SIG-M5 treated with dmso at 0.1 percent for 504 hours (cell line): ENCODE results near the gene JDP2.

Experiments used
- DNase-seq: peaks from one replicate; lab custom pipeline; 2025; ENCODE audit not compliant: unreplicated experiment; lab: John Stamatoyannopoulos, UW

The JDP2 gene

DNA sequence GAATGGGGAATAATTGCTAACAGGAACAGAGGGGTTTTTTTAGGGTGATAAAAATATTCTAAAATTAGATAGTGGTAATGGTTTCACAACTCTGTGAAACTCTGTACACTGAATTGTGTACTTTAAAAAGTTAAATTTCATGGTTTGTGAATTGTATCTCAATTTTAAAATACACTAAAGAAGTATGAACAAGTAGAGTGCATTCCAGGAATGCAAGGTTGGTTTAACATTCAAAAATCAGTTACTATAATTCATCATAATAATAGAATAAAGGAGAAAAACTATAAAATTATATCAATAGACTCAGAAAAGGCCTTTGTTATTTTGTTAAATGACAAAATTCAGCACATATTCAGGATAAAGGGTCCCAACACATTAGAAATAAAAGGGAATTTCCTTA lies 83.4 kb downstream of the JDP2 start:
- no peak for DNase-seq

GRCh38 chr14:75513911-75514672 lies 86.3 kb downstream of the JDP2 start:
- no peak for DNase-seq

DNA sequence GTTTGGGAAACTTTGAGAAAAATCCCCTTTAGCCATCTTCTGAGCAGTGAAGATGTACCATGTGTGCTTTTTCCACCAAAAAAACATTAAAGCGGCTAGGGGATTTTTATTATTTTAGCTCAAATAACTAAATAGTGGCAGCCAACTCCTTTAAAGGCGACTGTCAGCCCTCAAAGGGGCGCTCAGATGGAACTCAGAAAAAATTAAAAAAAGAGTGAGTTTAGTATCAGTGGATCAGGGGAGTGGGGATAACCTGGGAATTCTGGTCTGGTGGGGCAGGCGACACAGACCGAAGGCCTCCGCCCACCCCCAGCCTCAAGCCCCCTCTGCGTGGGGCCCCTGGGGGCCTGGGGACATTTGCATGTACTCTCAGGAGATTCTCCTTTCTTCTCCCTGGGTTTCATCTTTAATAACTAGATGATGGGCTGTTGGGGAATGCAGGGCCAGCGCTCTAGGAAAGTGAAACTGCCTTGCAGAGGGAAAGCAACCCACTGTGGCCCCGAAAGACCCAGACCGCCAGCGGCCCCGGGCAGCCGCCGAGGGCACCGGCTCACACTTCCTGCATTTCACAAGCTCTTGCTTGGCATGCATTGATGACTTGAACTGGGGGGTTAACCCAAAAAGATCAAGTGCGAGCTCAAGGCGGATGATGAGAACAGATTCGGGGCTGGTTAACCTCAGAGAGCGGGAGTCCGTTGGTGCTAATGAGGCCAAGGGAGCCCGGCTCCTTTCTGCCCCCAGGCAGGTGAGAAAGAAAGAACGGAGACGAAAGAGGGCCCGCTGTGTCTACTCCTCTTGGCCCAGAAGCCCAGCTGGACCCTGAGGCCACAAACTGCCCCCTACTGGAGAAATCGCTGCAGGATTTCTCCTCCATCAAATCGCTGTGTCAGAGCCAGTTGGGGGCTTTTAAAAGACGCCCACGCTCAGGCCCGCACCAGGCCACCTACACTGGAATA lies 87.1 kb downstream of the JDP2 start:
- DNase-seq: peak; percentile 44

DNA sequence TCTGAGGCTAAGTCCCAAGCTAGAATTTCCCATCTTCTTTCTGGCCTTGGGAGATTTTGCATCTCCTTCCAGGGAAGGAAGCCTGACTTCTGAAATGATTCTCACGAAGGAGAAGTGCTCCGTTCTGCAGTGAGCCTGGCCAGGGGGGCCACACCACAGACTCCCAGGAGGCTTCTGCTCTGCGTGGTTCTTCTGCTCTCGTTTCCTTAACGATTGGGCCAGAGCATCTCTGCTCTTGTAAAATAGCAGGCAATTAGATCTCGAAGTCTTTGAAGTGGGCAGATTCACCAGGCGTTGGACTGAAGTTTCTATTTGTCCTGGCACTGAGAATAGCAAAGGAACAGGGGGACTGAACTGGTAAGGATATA lies 87.8 kb downstream of the JDP2 start:
- DNase-seq: peak; percentile 63

- no peak for DNase-seq
Measured at GRCh38 chr14:75518625-75519024, 90.8 kb downstream of the JDP2 start.

DNA sequence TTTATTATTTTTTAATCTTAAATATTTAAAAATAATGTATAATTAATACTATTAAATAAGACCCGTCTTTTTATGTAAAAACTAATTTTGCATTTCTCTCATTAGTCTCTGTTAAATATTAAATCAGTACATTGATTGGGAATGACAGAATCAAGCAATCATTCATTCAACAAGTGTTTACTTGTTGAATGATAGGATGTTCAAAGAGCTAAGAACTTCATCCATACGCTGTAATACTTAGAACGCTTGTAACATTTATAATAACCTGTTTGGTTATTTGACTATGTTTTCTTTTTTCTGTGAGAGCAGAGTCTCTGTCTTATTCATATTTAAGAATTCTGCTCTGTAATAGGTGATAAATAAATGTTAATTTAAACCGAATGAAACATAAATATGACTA lies 91.6 kb downstream of the JDP2 start:
- no peak for DNase-seq

DNA sequence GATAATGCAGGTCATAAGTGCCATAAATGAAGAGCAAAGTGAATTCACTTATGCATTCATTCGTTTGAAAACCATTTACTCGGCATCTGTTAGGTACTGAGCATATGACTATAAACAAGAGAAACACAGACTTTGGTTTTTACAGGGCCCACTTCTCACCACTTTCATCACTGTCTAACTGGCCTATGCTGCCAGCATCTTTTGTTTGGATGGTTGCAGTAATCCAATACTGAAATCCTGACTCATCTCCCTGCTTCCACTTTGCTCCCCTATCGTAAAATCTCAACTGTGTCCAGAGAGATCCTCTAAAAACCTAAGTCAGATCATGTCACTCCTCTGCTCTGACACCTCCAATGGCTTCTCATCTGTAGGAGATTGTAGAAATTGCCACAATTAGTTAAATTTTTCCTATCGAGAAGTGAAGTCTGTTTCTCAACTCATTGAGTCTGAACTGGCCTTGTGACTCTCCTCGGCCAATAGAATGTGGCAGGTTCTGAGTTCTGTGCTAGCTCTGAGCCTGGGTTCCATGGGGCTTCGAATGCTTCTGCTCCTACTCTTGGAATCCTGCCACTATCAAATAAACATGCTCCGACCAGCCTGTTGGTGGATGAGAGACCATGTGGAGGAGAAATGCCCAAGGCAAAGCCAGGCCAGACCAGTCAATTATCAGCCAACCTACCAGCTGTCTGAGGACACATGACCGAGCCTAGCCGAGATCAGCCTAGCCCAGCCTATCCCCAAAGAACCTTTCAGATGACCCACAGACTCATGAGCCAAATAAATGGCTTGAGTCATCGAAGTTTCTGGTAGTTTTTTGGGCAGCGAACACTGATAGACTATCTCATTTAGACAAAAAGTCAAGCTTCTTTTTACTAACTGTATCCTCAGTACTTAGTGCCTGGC lies 92.3 kb downstream of the JDP2 start:
- DNase-seq: no peak

GRCh38 chr14:75520852-75521251 lies 93.0 kb downstream of the JDP2 start:
- DNase-seq: no peak

- peak; percentile 57 for DNase-seq
Measured at GRCh38 chr14:75521415-75522199, 93.8 kb downstream of the JDP2 start.

- peak; percentile 33 for DNase-seq
Measured at GRCh38 chr14:75522224-75522982, 94.6 kb downstream of the JDP2 start, which contains the start of gene BATF. BATF (plus strand) TSS chr14:75522469; CDS start chr14:75522683, 214 bp downstream.

DNA sequence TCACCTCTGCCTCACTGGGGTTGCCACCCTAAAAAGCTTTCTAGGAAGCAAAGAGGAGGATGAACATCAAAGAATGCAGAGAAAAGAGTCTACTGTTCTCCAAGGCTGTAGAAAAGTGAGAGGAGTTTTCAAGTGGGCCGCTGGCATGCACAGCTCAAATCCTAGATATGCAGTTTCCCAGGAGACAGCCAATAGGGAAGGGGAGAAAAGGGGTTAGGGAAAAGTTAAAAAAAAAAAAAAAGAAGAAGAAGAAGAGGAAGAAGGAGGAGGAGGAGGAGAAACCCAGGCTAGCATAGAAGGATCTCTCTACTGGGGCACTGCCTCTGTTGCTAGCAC lies 95.1 kb downstream of the JDP2 start:
- DNase-seq: no peak
